B cell (primary cell): ENCODE results near the gene PIK3AP1. TPM values are rescaled to one million over a fixed set of nuclear protein-coding genes. Genes with fewer than 3 reads are reported as not detected.

Experiments
- ATAC-seq: fragments of 200-7000 bp; cut with Tn5 transposase; one replicate; pipeline ENCODE4 v1.10.0; 2021; ENCODE audit warnings: low read depth, mild to moderate bottlenecking, moderate number of reproducible peaks, moderate library complexity
- CTCF ChIA-PET: fragments of 350-600 bp; sonication (Branson Sonifier 250); formaldehyde crosslinking; loops from one replicate; lab custom pipeline; 2021; ENCODE audit warnings: antibody characterized with exemption, inconsistent platforms; lab: Charles Lee
- POLR2A ChIA-PET: fragments of 350-600 bp; sonication (Branson Sonifier 250); formaldehyde crosslinking; loops from one replicate; lab custom pipeline; 2021; ENCODE audit warnings: antibody characterized with exemption; lab: Charles Lee
- DNase-seq: peaks from one replicate; pipeline ENCODE4 v3.0.0; 2013
- H2AFZ ChIP-seq: 2 replicates; pipeline ENCODE4 v1.6.1; 2012; ENCODE audit warnings: mild to moderate bottlenecking, low read depth, low read length; ENCODE audit not compliant: insufficient read depth, poor library complexity, severe bottlenecking
- H3K27ac ChIP-seq, 2 donors: 1 replicate in 1 of 2; 2 replicates in 1 of 2; pipeline ENCODE4 v1.5.1; 2012 to 2013; ENCODE audit warnings: low read length in 2 of 2, mild to moderate bottlenecking in 2 of 2, moderate library complexity in 1 of 2
- H3K27me3 ChIP-seq, 4 experiments: fragments of 200-600 bp in 1 of 4; sonication (generic) in 1 of 4; replicated peaks in 1 of 4; 1 replicate in 2 of 4; 2 replicates in 2 of 4; pipeline versions ENCODE4 v1.6.1 to v1.7.0; 2013 to 2016; ENCODE audit warnings: low read length in 3 of 4, mild to moderate bottlenecking in 2 of 4, mixed read lengths in 1 of 4, moderate library complexity in 1 of 4; ENCODE audit not compliant: insufficient read depth in 4 of 4, control insufficient read depth in 3 of 4; ENCODE audit errors: control extremely low read depth in 1 of 4
- H3K36me3 ChIP-seq, 2 experiments: replicated peaks in 1 of 2; 1 replicate in 1 of 2; 2 replicates in 1 of 2; pipeline versions ENCODE4 v1.6.1 to v1.7.1; 2013; ENCODE audit warnings: low read length in 1 of 2; ENCODE audit not compliant: insufficient read depth in 2 of 2, control insufficient read depth in 1 of 2; ENCODE audit errors: control extremely low read depth in 1 of 2, extremely low read depth in 1 of 2
- H3K4me1 ChIP-seq, 2 donors: fragments of 200-600 bp in 1 of 2; sonication (generic) in 1 of 2; 1 replicate in 1 of 2; 2 replicates in 1 of 2; pipeline versions ENCODE4 v1.5.1 to v1.6.1; 2013 to 2017; ENCODE audit warnings: low read length in 2 of 2; ENCODE audit not compliant: control insufficient read depth in 2 of 2, insufficient read depth in 2 of 2
- H3K4me2 ChIP-seq: replicated peaks from 2 replicates; pipeline ENCODE3; 2012; ENCODE audit warnings: mild to moderate bottlenecking, low read depth, low read length; ENCODE audit not compliant: poor library complexity, severe bottlenecking
- H3K4me3 ChIP-seq, 5 experiments: fragments of 200-600 bp in 1 of 5; sonication (generic) in 1 of 5; 1 replicate in 3 of 5; 2 replicates in 2 of 5; pipeline versions ENCODE4 v1.5.1 to v1.7.0; 2011 to 2016; ENCODE audit warnings: low read length in 4 of 5, mild to moderate bottlenecking in 4 of 5, low read depth in 2 of 5, control low read depth in 1 of 5, moderate library complexity in 1 of 5; ENCODE audit not compliant: insufficient read depth in 1 of 5; ENCODE audit errors: control extremely low read depth in 1 of 5, extremely low read depth in 1 of 5
- H3K79me2 ChIP-seq: fragments of 200-600 bp; sonication (generic); one replicate; pipeline ENCODE4 v1.6.0; 2016; ENCODE audit warnings: low read length; ENCODE audit not compliant: control insufficient read depth, insufficient read depth
- H3K9ac ChIP-seq: fragments of 200-600 bp; sonication (generic); 2 replicates; pipeline ENCODE4 v1.6.1; 2017; ENCODE audit warnings: mild to moderate bottlenecking, low read length, moderate library complexity
- H3K9me3 ChIP-seq, 3 donors: one replicate each; pipeline versions ENCODE4 v1.6.1 to v1.7.1; 2013; ENCODE audit warnings: low read length in 2 of 3; ENCODE audit not compliant: control insufficient read depth in 2 of 3, insufficient read depth in 1 of 3; ENCODE audit errors: control extremely low read depth in 1 of 3
- H4K20me1 ChIP-seq: 2 replicates; pipeline ENCODE4 v1.6.0; 2012; ENCODE audit warnings: mild to moderate bottlenecking, low read length; ENCODE audit not compliant: insufficient read depth, control insufficient read depth, poor library complexity, severe bottlenecking
- H3K27ac Mint-ChIP-seq: one replicate; pipeline ENCODE4 v1.8.0; 2021; ENCODE audit warnings: mixed read lengths
- H3K27me3 Mint-ChIP-seq: one replicate; pipeline ENCODE4 v1.8.0; 2021; ENCODE audit warnings: mixed read lengths
- H3K4me1 Mint-ChIP-seq: one replicate; pipeline ENCODE4 v1.8.0; 2021; ENCODE audit warnings: mixed read lengths
- H3K4me3 Mint-ChIP-seq: one replicate; pipeline ENCODE4 v1.8.0; 2021; ENCODE audit warnings: mixed read lengths
- H3K9me3 Mint-ChIP-seq: one replicate; pipeline ENCODE4 v1.8.0; 2022; ENCODE audit warnings: mixed read lengths; ENCODE audit not compliant: insufficient read depth
- CTCF ChIP-seq: fragments of 200-600 bp; IDR thresholded peaks from one replicate; pipeline ENCODE4 v1.8.0; 2022; ENCODE audit warnings: antibody characterized with exemption, mild to moderate bottlenecking
- EZH2 ChIP-seq: IDR thresholded peaks from 2 replicates; pipeline ENCODE4 v1.6.1; 2012; ENCODE audit warnings: borderline replicate concordance, low read depth, mild to moderate bottlenecking, moderate library complexity, low read length; ENCODE audit not compliant: insufficient read depth, poor library complexity, severe bottlenecking
- WGBS: methylation state at CpG from one replicate; pipeline ENCODE4 v1.1.5; 2013; ENCODE audit warnings: missing lambda C conversion rate; ENCODE audit not compliant: insufficient coverage; 5-methylcytosine and 5-hydroxymethylcytosine counted together
- intact Hi-C: fragments of 100-400 bp; cut with micrococcal nuclease; formaldehyde crosslinking; loops from one replicate; pipeline ENCODE4 v1.10.0; 2022
- polyA plus RNA-seq: library from polyadenylated mRNA; depleted of rRNA; stranded (reverse); fragments of >200 nt; gene quantifications from 2 replicates; pipeline ENCODE4 v1.2.3, GENCODE V29; 2012
- total RNA-seq, 2 donors: library from RNA; stranded (reverse); fragments of 120-200 nt in 1 of 2; gene quantifications; 1 replicate in 1 of 2; 2 replicates in 1 of 2; pipeline versions ENCODE4 v1.2.3 to v1.2.4, GENCODE V29; 2013 to 2022

PIK3AP1 gene
- total and polyA plus RNA-seq, 2 donors (not counting 1 experiment from before 2014, with no cell fraction given): 125 to 130 TPM

GRCh38 chr10:96700374-96701099 lies 19.8 kb downstream of the PIK3AP1 start:
- H3K9ac ChIP-seq: peak overlapping the region; percentile 89
- H3K27me3 Mint-ChIP-seq: no peaks in the 10 kb centered on the region
- intact Hi-C loops: loop anchor here (1.0 to 5.0 kb wide), 8 partner anchors 8 to 132 kb away; partner anchors contain the start of genes LCOR and TM9SF3
- H3K4me3 ChIP-seq: peak overlapping the region; percentile 75 to 97 (median 82)
- POLR2A ChIA-PET: interaction anchor here (0.5 to 4.2 kb wide), 13 partner anchors 8 to 596 kb away, joined by 3 to 24 read pairs (median 3); partner anchors contain the start of gene PIK3AP1
- peak overlapping the region; percentile 98 for H3K4me3 Mint-ChIP-seq
- no peaks in the 10 kb centered on the region for H3K9me3 Mint-ChIP-seq
- H3K4me1 ChIP-seq: peaks cover 76 to 81% of the 10 kb centered on the region in 2 donors
- CTCF ChIA-PET: interaction anchor here (0.9 to 3.5 kb wide), 11 partner anchors 17 to 89 kb away, joined by 3 to 27 read pairs (median 5); no protein-coding TSS in a partner anchor
- H3K9me3 ChIP-seq: no peaks in the 10 kb centered on the region
- 1% methylated on average over 11 of the region's 13 CpGs for WGBS
- H2AFZ ChIP-seq: peak overlapping the region; percentile 42
- peaks cover 0 to 7% of the 10 kb centered on the region in 2 experiments for H3K36me3 ChIP-seq
- TF ChIP-seq CTCF: no peak
- H3K4me1 Mint-ChIP-seq: peaks cover 77% of the 10 kb centered on the region
- peaks cover 90% of the 10 kb centered on the region for H3K79me2 ChIP-seq
- ATAC-seq (peak; percentile 94), DNase-seq (peak; percentile 95)
- H3K27ac Mint-ChIP-seq: peak overlapping the region; percentile 96
- H4K20me1 ChIP-seq: peaks cover 12% of the 10 kb centered on the region
- H3K27ac ChIP-seq: peak overlapping the region; percentile 88 to 92
- H3K27me3 ChIP-seq: no peaks in the 10 kb centered on the region
- H3K4me2 ChIP-seq: peak overlapping the region; percentile 78

- intact Hi-C loops: loop anchor here (1.0 to 5.0 kb wide), 8 partner anchors 9 to 133 kb away; partner anchors contain the start of genes LCOR and TM9SF3
- DNase-seq (peak; percentile 62), ATAC-seq (no peak)
- Histone ChIP-seq H3K27ac (peak overlapping the region; percentile 88 to 92), H3K4me2 (peak overlapping the region; percentile 78), H3K4me1 (peaks cover 76 to 81% of the 10 kb centered on the region in 2 donors), H3K4me3 (peak overlapping the region; percentile 75 to 97 (median 82)), H2AFZ (peak overlapping the region; percentile 42), H3K79me2 (peaks cover 91% of the 10 kb centered on the region), H3K9me3 (no peaks in the 10 kb centered on the region), H3K36me3 (peaks cover 0 to 7% of the 10 kb centered on the region in 2 experiments), H3K27me3 (no peaks in the 10 kb centered on the region), H3K9ac (peak overlapping the region; percentile 89), H4K20me1 (peaks cover 13% of the 10 kb centered on the region)
- Mint-ChIP-seq H3K27ac (peak overlapping the region; percentile 96), H3K4me1 (peaks cover 77% of the 10 kb centered on the region), H3K9me3 (no peaks in the 10 kb centered on the region), H3K27me3 (no peaks in the 10 kb centered on the region), H3K4me3 (peak overlapping the region; percentile 98)
- ChIA-PET CTCF (interaction anchor here (1.4 to 3.5 kb wide), 3 partner anchors 18 to 59 kb away, joined by 7 to 27 read pairs (median 15); no protein-coding TSS in a partner anchor), POLR2A (interaction anchor here (0.5 to 4.2 kb wide), 4 partner anchors 13 to 26 kb away, joined by 3 to 24 read pairs (median 6); no protein-coding TSS in a partner anchor)
- no peak for TF ChIP-seq CTCF
- no peak for TF ChIP-seq EZH2
- 20% methylated on average over 1 of the region's 3 CpGs for WGBS
These were observed 20.7 kb downstream of the PIK3AP1 start for GRCh38 chr10:96699613-96700012.
